Epithelial cell of prostate (primary cell): ENCODE results near the gene SEMA6B.
"Not testable (repeated sequence)": the region's sequence is repeated elsewhere in the genome, so short reads cannot be mapped to it uniquely, and the experiment has no call there.

Experiments used
- DNase-seq: peaks from one replicate; pipeline ENCODE4 v3.0.0-alpha.2; 2011; ENCODE audit warnings: low read depth, low spot score
- H3K27ac ChIP-seq: fragments of 450-650 bp; 2 replicates; pipeline ENCODE4 v1.5.1; 2017; ENCODE audit warnings: mild to moderate bottlenecking

Gene SEMA6B

DNA sequence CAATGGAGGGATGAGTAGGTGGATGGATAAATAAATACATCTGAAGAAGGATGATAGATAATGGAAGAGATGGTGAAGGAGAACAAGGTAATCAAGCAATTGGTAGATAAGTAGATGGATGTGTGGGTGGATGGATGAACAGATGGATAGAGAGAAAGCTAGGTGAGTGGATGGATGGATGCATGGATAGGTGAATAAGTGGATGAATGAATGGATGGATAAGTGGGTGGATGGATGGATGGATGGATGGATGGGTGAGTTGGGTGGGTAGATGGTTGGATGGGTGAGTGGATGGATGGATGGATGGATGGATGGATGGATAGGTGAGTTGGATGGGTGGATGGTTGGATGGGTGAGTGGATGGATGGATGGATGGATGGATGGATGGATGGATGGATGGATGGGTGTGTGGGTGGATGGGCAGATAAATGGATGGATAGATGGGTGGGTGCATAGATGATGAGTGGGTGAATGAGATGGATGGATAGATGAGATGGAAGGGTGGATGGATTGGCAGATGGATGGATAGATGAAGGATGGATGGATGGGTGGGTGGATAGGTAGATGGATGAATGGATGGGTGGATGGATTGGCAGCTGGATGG, 6.3 kb downstream of the SEMA6B start:
- H3K27ac ChIP-seq = no peak overlapping the region
- DNase-seq = no peak

DNA sequence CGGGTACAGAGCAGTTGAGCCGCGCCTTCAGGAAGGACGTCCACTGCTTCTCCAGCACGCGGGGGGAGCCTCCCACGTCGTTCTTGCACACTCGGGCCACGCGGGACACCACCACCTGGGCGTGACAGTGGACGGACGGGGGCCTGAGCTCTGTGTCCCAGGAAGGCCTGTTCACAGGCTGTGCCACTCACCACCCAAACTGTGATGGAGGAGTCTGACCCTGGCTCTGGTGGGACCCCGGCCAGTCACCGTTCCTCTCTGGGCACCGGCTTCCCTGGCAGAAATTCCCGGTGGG, 7.0 kb downstream of the SEMA6B start:
- no peak for DNase-seq
- H3K27ac ChIP-seq = no peak overlapping the region

DNA sequence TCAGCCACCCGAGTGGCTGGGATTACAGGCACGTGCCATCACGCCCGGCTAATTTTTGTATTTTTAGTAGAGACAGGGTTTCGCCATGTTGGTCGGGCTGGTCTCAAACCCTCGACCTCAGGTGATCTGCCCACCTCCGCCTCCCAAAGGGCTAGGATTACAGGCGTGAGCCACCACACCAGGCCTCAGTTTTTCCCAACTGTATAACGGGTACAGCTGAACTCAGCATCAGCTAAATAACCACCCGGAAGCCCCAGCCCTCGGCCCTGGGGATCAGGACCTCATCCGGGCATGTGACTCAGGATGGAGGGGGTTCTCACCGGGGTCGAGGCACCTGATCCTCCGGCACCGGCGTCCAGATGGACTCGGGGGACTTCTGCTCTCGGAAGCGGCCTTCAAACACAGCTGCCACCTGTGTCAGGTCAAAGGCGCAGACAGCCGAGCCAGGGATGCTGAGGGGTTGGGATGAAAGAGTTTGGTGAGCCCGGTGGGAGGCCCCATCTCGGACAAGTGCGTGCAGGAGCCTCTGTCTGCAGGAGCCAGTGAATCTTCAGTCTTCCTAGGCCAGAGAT, 8.9 kb downstream of the SEMA6B start:
- no peak for DNase-seq
- H3K27ac ChIP-seq = no peak overlapping the region

DNA sequence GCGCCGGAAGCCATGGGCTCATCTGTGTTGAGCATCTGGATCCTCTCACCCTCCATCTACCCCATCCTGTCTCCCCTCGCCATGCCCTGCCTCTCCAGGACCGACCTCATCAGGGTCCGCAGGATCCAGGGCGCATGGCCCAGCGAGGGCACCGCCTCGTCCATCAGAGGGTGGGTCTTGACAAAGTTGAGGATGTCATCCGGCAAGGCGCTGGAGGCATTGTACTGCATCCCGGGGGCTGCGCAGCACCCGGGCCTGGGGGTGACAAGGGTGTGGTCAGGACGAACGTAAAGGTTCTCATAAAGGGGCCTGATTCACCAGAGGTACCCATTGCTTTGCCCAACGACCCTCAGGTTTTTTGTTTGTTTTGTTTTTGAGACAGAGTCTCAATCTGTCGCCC, 9.5 kb downstream of the SEMA6B start:
- H3K27ac ChIP-seq = no peak overlapping the region
- no peak for DNase-seq

DNA sequence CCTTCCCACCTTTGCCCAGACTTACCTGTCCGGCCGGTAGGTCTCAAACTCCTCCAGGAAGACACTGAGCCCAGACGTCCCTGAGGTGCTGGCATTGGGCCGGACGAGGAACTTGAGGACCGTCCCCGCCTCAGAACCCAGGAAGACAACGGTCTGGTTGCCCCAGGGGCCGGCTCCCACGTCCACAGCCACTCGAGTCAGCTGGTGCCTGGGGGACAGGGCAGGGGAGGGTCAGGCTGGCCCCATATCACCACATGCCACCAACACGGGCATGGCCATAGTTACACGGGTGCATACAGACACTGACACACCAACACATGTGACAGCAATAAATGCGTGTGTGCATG, 11.3 kb downstream of the SEMA6B start:
- DNase-seq = no peak
- no peak overlapping the region for H3K27ac ChIP-seq

DNA sequence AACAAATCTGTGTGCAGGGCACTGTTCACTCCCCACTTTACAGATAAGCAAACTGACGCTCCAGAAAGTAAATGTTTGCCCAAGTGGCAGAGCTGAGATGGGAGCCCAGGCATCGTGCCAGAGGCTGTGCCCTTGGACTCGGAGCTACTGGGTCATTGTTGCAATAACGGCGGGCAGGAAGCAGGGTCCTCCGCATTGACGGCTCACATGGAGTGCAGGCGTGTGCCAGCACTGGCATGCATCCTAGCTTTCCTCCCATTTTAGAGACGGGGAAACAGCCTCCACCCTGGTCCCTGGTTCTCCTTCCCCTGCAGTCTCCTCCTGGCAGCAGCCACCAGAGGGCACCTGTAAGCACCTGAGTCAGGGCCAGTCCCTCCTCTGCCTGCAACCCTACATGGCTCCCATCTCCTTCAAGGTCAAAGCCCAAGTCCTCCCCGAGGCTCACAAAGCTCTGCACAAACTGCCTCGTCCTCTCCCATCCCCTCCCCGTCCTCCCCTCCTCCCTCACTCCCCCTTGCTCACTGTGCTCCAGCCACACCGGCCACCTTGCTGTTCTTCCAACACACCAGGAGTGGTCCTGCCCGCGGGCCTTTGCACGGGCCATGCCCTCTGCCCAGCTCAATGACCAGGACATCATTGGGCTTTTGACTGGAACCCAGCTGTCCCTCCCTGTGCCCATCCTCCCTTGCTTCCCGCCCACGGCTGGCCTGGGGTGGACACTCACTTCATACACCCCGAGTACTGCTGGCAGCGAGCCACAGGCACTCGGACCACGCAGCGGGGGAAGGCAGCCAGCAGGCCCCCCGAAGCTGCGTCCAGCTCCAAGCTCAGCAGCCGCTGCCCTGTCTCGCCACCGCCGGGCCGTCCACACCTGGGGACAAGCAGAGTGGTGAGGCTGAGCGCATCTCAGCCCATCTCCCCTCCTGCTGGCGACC, 11.9 kb downstream of the SEMA6B start:
- no peak for DNase-seq

DNA sequence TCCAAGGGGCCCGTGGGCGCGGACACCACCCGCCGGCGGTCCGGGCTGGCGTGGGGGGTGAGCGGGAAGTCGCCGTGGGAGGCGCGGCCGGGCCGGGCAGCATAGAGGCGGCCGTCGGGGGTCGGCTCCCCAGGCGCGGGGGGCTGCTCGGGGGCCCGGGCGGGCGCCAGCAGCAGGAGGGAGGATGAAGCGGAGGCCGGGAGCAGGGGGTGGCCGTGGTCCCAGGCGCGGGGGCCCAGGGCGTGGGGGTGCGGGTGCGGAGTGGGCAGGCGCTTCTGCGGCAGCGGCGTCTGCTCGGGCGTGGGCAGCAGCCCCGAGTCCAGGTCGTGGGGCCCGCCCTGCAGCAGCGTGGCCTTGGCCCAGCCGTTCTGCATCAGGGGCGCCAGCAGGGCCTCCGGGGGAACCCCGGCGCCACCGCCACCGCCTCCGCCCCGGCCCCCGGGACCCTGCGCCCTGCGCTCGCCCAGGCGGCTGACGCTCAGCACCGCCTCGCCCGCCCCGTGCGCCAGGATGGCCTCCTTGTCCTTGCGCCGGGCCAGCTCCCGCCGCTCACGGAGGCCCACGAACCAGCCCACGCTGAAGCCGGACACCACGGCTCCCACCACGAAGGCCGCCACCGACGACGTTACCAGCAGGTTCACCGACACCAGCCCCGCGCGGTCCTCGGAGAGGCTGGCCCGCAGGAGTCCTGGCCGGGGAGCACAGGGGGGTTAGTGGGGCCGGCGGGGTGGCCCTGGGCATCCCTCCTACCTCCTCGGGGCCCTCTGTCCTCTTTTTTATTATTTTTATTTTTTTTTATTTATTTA, 15.4 kb downstream of the SEMA6B start:
- H3K27ac ChIP-seq = no peak overlapping the region
- DNase-seq = no peak

More for the DNA sequence above, 11.9 kb downstream of the SEMA6B start:
- no peak overlapping the region for H3K27ac ChIP-seq

DNA sequence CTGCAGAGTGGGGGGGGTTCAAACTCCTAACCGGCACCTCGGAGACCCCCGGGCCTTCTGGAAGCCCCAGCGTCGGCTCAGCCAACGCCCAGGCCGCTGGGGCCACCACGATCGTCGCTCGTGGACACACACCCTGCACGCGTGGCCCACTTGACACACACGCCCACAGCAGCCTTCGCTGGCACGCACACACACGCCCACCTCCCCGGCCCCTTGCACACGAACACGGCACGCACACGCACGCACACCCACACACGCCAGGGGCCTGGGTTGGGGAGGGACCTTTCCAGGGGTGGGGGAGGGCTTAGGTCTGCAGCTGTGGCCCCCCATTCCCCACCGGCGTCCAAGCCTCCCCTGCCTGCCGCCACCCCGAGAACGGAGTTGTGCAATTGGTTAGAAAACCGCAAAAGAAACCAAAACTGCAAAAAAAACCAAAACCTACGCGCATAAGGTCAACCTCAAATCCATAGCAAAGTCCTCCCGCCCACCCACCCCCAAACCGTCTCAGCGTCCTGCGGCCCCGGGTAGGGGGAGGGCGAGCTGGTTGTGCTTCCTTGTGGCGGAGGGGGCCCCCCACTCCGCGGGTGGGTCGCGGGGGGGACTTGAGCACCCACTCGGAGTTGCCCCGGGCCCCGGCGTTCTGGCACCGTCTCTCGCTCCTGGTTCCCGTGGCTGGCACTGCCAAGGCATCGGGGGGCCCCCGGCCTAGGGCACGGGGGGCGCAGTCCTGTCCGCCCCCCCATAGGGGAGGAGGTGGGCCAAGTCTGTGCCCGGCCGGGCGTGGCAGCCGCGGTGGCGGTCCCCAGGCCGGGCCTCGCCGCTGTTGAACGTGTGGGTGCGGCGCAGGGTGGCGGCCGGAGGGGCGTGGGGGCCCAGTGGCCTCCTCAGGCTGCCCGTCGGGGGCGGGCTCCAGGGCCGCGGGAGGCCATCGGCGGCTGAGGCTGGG, 16.3 kb downstream of the SEMA6B start:
- no peak for DNase-seq
- H3K27ac ChIP-seq = no peak overlapping the region

DNA sequence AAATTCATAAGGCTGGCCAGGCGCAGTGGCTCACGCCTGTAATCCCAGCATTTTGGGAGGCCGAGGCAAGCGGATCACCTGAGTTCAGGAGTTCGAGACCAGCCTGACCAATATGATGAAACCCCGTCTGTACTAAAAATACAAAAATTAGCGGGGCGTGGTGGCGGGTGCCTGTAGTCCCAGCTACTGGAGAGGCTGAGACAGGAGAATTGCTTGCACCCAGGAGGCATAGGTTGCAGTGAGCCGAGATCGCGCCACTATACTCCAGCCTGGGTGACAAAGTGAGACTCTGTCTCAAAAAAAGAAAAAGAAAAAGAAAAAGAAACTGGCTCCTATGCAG, 17.7 kb downstream of the SEMA6B start:
- not testable (repeated sequence) for H3K27ac ChIP-seq, DNase-seq

DNA sequence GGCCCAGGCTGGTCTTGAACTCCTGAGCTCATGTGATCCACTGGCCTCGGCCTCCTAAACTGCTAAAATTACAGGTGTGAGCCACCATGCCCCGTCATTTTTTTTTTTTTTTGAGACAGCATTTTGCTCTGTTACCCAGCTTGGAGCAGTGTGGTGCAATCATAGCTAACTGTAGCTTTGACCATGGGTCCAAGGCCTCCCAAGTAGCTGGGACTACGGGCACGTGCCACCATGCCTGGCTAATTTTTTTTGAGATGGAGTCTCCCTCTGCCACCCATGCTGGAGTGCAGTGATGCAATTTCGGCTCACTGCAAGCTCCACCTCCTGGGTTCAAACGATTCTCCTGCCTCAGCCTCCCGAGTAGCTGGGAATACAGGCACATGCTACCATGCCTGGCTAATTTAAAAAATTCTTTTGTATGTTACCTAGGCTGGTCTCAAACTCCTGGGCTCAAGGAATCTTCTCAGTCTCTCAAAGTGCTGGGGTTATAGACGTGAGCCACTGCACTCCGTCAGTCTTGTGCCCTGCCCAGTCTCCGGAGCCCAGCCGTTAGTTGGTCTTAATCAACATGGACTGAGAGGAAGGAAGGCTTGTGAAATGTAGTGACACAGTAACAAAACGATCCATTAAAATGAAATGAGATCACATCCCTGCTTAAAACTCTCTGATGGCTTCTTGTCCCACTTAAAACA, 18.2 kb downstream of the SEMA6B start:
- DNase-seq = no peak
- no peak overlapping the region for H3K27ac ChIP-seq

DNA sequence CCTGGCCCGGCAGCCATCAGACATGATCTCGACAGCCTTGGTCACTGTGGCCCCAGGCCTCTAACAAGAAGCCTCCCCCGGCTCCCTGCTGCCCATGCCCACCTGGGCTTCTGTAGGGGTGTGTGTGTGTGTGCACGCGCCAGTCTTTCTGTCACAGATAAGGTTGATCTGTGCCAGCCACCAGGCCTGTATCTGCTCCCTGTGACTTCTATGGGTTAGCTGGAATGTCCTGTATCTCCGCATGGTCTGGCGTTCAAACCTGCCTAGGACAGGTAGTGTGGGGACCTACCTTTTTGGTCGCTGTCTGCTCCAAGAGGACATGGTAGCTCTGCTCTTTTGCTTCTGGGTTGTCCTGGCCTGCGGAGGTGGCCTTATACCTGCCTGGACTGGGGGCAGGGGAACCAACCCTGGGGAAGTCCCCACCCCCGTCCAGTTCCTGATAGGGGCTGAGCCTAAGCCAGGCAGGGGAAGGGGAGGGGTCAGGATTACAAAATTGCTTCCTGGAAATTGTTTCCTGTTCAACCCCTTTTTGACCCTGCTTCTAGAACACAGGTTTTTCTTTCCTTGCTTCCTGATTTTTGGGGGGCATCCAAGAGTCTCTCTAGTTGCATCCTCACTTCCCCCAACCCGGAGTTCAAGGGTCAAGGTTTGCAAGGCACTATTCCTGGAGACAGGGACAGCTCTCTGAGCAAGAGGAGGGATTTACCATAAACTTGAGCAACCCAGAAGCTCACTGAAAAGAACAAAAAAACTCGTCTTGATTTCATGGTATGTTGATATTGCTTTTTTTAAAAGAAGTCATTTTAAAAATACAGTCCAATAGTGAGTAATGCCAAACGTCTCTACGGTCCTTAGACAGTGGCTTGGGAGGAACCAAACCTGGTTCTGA, 19.5 kb downstream of the SEMA6B start, which contains the start of gene LRG1:
Gene LRG1 (minus strand): TSS at position 344 of the 889 bp plus-strand sequence. CDS start 23 bp downstream, at position 321.
- no peak within 1 kb of the TSS for H3K27ac ChIP-seq
- no peak for DNase-seq

DNA sequence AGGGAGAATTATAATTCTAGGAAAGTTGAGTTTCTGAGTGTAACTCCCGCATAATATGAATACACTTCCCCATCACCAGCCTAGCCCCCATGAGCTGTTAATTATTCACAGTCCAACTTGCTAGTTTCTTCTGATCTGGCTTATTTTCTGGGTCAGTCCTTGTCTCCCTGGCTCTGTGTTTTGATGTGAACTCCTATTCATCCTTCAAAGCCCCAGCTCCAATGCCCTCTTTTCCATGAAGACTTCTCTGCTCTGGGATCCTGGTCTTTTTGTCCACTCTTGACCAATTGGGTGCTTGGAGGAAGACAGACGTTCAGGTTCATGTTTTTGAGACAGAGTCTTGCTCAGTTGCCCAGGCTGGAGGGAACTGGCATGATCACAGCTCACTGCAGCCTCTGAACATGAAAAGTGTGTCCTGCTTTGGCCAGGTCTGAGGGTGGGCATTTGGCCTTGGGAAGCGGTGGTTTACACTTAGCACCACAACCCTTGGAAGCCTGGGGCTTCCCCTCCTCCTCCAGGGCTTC, 20.3 kb downstream of the SEMA6B start:
- no peak for DNase-seq
- H3K27ac ChIP-seq = no peak overlapping the region

DNA sequence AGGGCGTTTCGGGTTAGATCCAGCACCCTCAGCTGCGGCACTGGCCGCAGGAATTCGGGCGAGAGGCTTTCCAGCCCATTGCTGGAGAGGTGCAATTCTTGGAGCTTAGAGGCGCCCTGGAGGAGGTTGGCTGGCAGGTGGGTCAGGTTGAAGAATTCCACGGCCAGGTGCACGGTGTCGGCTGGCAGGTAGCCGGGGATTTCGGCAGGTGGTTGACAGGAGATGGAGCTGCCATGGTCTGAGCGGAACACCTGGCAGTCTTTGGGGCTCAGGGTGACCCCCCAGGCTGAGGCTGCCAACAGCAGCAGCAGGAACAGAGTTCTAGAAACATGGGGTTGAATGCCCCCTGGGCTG, 20.9 kb downstream of the SEMA6B start:
- no peak overlapping the region for H3K27ac ChIP-seq
- no peak for DNase-seq

DNA sequence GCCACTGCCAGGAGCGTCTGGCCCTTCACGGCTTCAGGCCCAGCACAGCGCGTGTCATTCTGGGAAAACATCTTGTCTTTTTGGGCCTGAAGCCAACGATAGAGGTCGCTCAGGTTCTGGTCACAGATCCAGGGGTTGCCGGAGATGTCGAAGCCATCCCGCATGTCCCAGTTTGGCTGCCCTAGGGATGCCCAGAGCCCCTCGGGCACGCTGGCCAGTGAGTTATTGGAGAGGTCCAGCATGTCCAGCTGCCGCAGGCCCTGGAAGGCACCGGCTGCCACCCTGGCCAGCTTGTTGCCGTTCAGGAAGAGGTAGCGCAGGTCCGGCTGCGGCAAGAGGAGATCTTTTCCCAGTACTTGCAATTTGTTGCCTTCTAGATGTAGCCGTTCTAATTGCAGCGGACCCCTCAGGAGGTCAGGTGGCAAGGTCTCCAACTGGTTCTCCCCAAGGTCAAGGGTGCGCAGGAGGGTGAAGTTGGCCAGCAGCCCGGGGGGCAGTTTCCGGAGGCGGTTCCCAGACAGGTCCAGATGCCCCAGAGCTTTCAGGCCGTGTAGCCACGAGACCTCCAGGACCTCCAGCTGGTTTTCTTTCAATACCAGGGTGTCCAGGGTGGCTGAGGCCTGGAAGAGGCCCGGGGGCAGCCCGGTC, 21.4 kb downstream of the SEMA6B start:
- H3K27ac ChIP-seq = no peak overlapping the region
- no peak for DNase-seq

DNA sequence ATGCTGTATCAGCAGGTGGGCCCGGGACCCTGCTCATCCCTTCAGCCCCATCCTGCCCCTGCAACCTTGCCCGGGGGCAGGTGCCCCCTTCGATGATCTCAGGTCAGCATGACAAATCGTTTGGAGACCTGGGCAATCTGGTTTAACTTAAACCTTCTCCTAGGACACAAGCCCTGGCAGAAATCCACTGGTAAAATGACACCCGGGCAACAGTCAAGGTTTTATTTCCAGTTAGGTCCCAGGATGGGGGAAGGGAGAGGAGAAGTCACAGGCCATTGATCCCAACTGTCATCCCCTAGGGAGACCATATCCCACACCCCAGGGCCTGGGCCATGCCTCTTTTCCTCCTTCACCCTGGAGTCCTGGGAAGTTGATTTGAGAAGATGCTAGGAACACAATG, 22.7 kb downstream of the SEMA6B start:
- DNase-seq = no peak
- no peak overlapping the region for H3K27ac ChIP-seq

DNA sequence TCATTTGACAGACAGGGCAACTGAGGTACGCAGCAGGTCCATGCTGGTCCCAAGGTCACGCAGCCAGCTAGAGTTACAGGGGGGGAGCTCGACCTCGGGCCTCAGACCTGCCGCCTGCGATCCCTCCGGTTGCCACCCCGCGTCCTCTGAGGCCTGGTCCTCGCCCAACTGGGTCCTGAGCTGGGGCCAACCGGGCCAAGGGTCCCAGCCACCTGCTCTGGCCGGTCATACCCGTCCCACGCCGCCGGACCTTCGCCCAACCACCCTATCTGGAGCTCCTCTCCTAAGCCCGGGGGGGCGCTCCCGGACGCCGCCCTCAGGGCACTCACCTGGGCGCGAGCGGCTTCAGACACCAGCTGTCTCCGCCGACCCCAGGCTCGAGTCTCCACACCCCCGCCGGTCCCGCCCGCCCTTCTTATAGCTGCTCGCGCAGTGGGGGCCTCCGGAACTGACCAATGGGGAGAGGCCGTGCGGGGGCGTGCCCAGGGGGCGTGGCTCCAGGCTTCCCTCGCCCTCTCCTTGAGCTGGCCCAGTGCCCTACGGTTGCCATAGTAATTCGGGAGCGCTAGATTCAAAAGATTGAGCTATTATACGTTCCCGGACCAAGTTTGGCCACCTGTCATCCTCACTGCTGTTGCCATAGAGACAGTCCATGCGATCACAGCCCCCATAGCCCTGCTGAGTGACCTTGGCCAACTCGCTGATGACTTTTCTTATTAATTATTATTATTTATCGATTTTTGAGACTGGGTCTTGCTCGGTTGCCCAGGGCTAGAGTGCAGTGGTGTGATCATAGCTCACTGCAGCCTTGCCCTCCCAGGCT, 24.4 kb downstream of the SEMA6B start, which contains the start of gene PLIN5:
Gene PLIN5 (minus strand): TSS at position 389 of the 823 bp plus-strand sequence. CDS start 1,150 bp downstream, outside the sequence.
- no peak for DNase-seq
- H3K27ac ChIP-seq = no peak within 1 kb of the TSS
